Measurements from ENCODE around the gene KIF5A. TPM values are rescaled to one million over a fixed set of nuclear protein-coding genes. Genes with fewer than 3 reads are reported as not detected.
A peak's percentile ranks its signal among the peaks of the same experiment; 100 is the strongest.

KIF5A gene
- total and polyA plus RNA-seq, 2 of the 13 experiments (the other 11 are each of a cell fraction or from before 2014, with no cell fraction given) = 1.6 to 11.9 TPM

GRCh38 chr12:57632958-57633840 lies 83.4 kb downstream of the KIF5A start, which contains the start of gene B4GALNT1 (continued):
- TF ChIP-seq ZBTB33 (CRISPR knock-in tag; IDR thresholded peaks at IDR 0.05) = peak; percentile 40; the same call in 1 of the 2 replicates
- TF ChIP-seq ZSCAN29 (CRISPR knock-in tag; conservative IDR thresholded peaks at IDR 0.05) = 0 out of 2 replicates have a peak, but pooled peaks have one; percentile 58
- peak; percentile 65; the same call in 1 of the 2 replicates for TF ChIP-seq MYC (CRISPR knock-in tag; IDR thresholded peaks at IDR 0.05; ENCODE audit: borderline replicate concordance)
- TF ChIP-seq ZBTB42 (CRISPR knock-in tag; IDR thresholded peaks at IDR 0.05) = 0 out of 2 replicates have a peak, but pooled peaks have one; percentile 61
- TF ChIP-seq ZNF503 (CRISPR knock-in tag; IDR thresholded peaks at IDR 0.05) = 0 out of 2 replicates have a peak, but pooled peaks have one; percentile 30
- no peak for TF ChIP-seq SRSF4 (IDR thresholded peaks at IDR 0.05; ENCODE audit: low read depth, low read length, poor library complexity, severe bottlenecking)
- TF ChIP-seq ZNF484 (CRISPR knock-in tag; IDR thresholded peaks at IDR 0.05; ENCODE audit: borderline replicate concordance, low read depth) = no peak
- TF ChIP-seq ZMYM4 (CRISPR knock-in tag; IDR thresholded peaks at IDR 0.05) = peak; percentile 57; the same call in 1 of the 2 replicates
- no peak for TF ChIP-seq ZHX2 (IDR thresholded peaks at IDR 0.05; ENCODE audit: low read depth)
- TF ChIP-seq ZHX2 (CRISPR knock-in tag; IDR thresholded peaks at IDR 0.05; ENCODE audit: borderline replicate concordance) = no peak
- TF ChIP-seq FOSL1 (CRISPR knock-in tag; IDR thresholded peaks at IDR 0.05; ENCODE audit: borderline replicate concordance) = no peak
- TF ChIP-seq SPEN (CRISPR knock-in tag; IDR thresholded peaks at IDR 0.05; ENCODE audit: low read depth) = peak; percentile 61; the same call in 1 of the 2 replicates
- 0 out of 2 replicates have a peak, but pooled peaks have one; percentile 54 for TF ChIP-seq ZBTB7B (CRISPR knock-in tag; IDR thresholded peaks at IDR 0.05)
- TF ChIP-seq ZSCAN9 (CRISPR knock-in tag; IDR thresholded peaks at IDR 0.05; ENCODE audit: borderline replicate concordance) = peak; percentile 60; the same call in 1 of the 2 replicates
- no peak for TF ChIP-seq ELF4 (CRISPR knock-in tag; IDR thresholded peaks at IDR 0.05; ENCODE audit: borderline replicate concordance)
- TF ChIP-seq SP5 (CRISPR knock-in tag; IDR thresholded peaks at IDR 0.05; ENCODE audit: borderline replicate concordance, low read depth) = no peak
- TF ChIP-seq ZNF761 (CRISPR knock-in tag; conservative IDR thresholded peaks at IDR 0.05) = 0 out of 2 replicates have a peak, but pooled peaks have one; percentile 41
